Raji (cell line): Measurements from ENCODE around the gene ZDHHC8.

Experiments used
- POLR2A ChIP-seq: IDR thresholded peaks from 2 replicates; pipeline ENCODE4 v1.6.1; 2011; ENCODE audit warnings: low read depth, low read length, control low read depth; ENCODE audit not compliant: insufficient read depth

The ZDHHC8 gene

DNA sequence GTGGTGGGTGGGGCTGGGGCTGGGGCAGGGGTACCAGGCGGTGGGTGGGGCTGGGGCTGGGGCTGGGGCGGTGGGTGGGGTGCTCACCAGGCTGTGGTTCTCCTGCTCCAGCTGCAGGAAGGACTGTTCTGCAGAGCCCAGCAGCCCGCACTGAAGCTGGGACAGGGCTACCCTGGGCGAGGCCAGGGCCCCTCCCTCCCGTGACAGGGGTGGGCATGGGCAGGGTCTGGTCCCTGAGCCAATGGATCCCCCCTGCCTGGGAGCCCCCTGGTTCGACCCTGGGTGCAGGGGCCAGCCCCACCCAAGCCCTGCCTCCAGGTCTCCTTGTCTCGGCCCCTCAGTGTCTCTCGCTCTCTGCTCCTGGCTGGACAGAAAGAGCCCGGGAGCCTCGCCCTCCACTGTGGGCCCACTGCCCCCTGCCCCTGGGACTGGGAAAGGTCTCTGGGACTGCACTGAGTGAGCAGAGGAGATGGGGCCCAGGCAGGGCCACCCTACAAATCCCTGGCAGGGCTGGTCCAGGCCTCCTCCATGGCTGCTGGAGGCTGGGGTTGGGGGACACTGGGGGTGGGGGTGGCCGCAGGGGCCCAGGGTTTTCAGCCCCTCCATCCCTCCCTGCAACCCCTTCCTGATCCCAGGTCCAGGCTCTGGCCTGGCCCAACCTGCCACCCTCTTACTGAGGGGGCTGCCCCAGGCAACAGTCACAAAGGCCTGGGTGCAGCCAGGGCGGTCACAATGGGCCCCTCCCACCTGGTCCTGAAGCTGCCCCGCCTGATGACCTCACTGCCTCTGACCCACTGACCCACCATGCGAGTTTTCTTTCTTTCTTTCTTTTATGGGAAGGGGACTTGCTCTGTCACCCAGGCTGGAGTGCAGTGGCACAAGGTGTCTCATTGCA lies 19.0 kb downstream of the ZDHHC8 start, which contains the start of gene CCDC188:
Gene CCDC188, minus strand, starts transcription at position 675 of the 895 bp plus-strand sequence. Its CDS starts 69 bp downstream, at position 606.
- TF ChIP-seq POLR2A = no peak

DNA sequence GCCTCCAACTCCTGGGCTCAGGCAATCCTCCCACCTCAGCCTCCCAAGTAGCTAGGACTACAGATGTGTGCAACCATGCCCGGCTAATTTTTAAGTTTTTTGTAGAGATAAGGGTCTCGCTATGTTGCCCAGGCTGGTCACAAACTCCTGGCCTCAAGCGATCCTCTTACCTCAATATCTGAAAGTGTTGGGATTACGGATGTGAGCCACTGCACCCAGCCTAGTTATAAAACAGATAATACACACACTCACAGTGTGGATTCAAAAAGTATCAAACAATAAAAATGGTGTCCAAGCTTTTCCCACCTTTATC lies 19.6 kb downstream of the ZDHHC8 start:
- no peak for TF ChIP-seq POLR2A

DNA sequence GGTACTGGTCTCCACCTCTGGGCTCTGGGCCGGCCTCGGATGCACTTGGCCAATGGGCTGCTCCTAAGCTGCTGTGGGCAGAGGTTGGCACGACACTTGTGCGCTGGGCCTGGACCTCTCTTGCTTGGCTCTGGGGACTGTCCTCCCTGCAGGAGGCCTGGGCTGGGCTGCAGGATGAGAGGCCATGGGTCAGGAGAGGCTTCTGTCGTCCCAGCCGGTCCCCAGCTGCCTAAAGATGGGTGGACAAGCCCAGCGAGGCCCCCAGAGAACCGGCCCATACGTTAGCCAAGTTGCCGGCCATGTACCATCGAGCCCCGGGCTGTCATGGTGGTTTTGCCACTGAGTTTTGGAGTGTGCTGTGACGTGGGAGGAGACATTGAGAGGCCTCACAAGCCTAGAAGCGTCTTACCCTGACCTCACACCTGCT lies 20.9 kb downstream of the ZDHHC8 start:
- TF ChIP-seq POLR2A = no peak

DNA sequence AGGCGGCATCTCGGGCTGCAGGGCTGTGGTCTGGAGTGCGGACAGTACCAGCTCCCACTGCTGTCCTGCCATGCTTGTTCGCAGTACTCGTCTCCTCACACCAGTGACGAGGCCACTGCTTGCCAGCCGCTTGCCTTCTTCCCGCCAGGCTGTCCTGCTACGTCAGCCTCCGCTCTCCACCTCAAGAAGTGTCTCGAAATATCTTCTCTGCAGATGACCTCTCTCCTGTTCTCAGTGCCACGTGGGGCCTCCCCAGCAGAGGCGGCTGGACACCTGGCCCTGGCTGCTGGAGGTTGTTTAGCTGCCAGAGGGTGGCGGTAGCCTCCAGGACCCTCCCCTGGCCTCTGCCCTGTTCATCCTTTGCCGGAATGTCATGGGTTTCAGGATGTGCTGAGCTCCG lies 22.3 kb downstream of the ZDHHC8 start:
- no peak for TF ChIP-seq POLR2A

DNA sequence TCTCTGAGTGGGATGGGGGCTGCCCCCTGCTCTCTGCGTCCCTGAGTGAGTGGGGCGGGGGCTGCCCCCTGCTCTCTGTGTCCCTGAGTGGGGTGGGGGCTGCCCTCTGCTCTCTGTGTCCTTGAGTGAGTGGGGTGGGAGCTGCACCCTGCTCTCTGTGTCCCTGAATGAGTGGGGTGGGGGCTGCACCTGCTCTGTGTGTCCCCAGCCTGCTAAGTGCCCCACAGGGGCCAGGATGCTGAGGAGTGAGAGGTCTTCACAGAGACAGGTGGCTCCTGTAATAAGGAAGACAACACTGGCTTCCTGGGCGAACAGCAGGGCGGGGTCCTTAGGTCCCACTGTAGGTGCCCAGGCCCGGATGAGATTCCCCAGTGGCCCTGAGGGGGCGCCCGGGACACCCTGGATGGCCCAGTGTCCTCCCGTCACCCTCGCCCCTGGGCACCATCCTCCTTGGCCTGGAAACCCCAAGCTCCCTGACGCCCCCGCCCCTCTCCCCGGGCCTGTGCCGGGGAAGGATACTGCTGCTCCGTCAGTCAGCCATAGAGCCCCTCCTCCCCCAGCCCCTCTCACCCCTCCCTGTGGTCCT lies 23.1 kb downstream of the ZDHHC8 start:
- no peak for TF ChIP-seq POLR2A

DNA sequence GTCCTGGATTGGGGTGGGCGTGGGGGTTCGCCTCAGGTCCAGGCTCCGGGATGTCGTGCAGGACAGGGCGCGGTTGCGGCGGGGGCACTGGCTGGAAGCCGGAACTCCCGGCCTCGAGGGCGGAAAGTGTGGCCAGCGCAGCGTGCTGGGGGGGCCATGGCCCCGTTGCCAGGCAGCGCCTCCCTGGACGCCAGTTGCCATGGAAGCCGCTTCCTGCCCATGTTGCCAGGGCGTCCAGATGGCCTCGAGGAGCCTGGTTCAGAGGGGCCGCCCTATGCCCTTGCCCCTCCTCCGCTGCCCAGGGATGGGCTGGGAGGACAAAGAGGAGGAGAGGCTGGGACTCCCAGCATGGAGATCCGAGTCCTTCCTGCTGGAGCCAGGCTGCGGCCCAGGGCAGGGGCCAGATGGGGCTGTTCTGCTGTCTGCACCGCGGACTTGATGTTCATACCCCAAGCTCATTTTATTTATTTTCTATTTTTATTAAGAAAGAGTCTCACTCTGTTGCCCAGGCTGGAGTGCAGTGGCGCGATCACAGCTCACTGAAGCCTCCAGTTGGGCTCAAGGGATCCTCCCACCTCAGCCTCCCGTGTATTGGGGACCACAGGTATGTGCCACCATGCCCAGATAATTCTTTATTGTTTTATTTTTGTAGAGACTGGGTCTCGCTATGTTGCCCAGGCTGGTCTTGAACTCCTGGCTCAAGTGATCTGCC lies 23.9 kb downstream of the ZDHHC8 start:
- TF ChIP-seq POLR2A = no peak

DNA sequence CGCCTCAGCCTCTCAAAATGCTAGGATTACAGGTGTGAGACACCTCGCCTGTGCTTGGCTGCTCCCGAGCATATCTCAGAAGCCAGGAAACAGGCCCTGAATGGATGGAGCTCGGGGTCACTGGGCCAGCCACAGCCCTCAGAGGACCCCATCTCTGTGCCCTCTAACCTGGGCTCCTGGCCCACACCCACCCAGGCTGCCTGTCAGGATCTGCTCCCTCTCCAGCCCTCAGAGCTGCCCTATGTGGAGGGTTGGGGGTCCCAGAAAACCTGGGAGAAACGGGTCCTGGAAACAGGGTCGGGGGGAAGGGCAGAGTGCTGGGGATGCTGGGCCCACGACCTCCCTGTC lies 24.4 kb downstream of the ZDHHC8 start:
- TF ChIP-seq POLR2A = no peak

DNA sequence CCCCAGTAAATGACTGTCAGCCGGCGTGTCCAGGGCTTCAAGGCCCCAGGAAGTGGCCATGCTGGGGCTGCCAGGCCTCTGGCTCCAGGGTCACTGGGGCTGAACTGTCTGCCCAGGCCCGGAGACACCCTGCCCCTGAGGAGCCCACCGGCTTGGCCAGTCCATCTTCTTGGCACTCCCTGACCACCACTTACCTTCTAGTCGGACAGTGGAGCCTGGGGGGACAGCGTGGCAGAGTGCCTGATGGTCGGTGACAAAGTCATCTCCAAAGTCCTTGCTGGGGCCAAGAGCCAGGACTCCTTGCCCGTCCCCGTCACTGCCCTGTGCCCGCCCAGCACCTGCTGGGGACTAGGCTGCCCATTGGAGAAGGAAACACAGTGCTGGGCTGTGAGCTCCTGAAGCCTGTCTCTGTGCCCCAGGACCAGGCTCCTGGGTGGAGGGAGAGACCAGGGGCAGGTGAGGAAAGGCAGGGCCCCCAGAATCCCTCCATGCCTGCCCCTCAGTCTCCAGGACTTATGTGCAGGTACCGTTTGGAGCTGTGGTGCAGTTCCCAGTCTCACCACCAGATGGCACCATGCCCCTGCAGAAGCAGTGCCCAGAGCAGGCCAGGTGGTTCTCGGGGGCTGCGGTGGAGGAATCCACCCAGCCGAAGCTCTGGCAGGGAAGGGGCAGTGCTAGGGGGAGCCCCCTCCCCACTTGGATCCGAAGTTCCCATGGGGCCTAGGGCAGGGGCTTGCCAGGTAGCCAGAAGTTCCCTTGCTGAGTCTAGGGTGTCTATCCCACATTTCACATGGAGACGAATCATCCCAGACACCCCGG lies 25.2 kb downstream of the ZDHHC8 start:
- no peak for TF ChIP-seq POLR2A

DNA sequence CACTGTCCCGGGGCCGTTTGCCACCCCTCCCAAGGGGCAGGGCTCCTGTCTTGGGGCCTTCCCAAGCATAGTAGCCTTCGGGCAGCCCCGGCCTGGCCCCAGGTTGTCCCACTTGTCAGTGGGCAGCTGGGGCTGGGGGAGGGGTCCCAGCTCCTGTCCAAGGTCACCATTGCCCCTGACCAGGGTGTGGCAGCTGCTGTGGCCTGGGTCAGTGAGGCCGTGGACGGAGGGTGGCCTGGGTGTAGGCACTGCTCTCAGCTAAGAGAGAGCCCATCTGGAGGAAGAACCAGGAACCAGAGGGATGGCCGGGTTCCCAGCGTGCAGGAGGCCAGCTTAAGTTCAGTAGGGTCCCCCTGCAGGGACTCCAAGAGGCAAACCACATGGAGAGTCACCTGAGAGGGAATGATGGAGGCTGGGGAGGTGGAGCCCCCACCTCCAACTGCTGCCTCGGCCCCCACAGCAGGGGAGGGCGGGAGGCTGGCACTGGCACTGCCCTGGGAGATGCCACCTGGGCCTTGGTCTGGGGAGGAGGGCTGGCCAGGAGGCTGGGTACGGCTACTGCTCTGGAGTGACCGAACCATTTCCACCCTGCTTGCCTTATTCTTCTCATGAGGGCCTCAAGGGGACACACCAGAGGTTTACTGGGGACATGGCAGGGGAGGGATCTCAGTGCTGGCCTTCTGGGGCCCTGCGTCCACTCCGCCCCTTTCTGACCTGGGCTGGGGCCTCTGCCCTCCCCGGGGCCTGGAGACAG lies 26.0 kb downstream of the ZDHHC8 start:
- no peak for TF ChIP-seq POLR2A

DNA sequence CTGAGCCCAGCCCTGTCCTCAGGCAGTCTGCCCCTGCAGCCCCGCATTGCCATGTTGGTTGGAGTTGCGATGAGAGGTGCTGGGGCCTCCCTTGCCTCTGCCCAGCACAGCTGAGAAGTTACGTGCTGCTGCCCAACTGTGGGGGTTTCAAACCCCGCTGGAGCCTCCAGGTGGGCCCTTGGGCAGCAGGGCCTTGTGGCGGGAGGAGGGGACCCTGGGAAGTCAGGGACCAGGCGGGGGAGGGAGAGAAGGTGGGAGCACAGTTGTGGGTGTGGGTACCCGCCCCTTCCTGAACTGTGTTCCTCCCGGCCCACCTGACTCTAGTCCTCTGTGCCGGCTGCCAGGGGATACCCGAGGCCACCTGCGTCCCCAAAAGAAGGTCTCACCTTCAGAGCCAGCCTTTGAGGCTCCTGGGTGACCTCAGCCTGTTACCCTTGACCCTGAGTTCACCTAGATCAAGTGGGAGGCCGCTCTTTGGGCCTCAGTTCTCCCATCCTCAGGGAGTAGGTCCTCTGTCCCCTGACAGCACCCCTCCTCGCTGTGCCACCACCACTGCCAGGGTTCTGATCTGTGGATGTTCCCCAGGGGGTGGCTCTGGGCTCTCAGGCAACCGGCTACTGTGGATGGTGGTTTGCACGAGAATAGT lies 26.9 kb downstream of the ZDHHC8 start:
- TF ChIP-seq POLR2A = no peak

DNA sequence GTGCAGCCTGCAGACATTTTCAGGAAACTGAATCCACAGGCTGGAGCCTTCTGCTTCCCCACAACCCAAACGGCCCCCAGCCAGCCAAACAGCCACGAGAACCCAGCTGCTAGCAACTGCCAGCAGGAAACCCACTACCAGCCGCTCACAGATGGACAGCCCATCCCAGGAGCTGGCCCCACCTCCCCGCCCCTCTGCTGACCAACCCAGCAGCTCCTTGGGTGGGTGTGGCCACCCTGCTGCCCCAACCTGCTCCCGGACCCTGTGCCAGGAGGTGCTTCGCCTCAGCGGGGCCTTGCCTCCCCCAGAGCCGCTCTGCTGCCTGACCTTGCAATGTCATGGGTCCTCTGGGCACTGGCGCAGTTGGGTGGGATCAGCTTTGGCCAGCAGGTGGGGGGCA lies 27.5 kb downstream of the ZDHHC8 start:
- TF ChIP-seq POLR2A = no peak

DNA sequence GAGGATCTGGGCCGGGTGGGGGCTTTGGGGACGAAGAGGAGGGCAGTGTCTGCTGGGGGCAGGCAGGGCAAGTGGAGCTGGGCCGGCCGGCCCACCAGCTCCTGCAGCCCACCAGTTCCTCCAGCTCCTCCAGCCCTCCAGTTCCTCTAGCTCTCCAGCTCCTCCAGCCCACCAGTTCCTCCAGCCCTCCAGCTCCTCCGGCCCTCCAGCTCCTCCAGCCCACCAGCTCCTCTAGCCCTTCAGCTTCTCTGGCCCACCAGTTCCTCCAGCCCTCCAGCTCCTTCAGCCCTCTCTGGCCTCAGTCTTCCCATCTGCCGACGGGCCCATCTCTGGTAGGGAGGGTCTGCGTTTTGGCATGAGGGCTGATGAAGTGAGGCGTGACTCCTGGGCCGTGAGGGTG lies 28.4 kb downstream of the ZDHHC8 start:
- no peak for TF ChIP-seq POLR2A

DNA sequence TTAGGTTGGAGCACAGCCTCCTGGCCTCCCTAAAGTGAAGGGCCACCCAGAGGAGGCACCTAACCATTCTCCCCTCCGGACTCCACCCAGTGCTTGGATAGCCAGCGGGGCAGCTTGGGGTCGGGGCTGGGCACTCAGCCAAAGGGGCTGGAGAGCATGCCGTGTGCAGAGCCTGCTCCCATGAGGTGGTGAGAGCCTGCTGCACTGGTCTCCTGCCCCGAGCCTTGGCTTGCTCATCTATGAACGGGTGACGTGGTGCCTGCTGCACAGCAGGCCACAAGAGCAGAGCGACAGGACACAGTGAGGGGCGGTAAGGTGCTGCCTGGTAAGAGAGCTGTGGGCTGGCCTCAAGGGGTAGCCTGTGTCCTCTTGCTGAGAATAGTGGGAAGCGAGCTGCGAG lies 33.3 kb downstream of the ZDHHC8 start:
- TF ChIP-seq POLR2A = no peak

DNA sequence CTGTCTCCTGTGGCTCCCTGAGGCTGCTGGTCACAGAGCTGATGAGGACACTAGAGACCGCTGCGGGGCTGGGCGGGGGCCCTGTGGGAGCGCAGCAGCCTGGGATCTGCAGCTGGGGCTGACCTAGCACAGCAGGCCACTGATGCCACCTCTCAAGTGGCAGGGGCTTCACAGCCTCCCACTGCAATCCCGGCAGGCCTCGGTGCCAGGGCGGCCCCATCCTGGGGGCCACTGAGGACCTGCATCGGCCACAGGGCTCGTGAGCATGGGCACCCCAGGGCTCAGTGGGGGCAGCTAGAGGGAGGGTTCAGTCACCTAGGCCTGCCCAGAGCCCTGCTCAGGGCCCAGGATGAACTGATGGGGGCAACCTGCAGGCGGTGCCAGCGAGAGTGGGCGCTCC lies 33.8 kb downstream of the ZDHHC8 start:
- no peak for TF ChIP-seq POLR2A
